GM21526 (cell line): Measurements from ENCODE around the gene SYNJ1.
"Not testable (repeated sequence)": the region's sequence is repeated elsewhere in the genome, so short reads cannot be mapped to it uniquely, and the experiment has no call there.

Source experiments
- ATAC-seq: cut with Tn5 transposase; IDR thresholded peaks from one replicate; pipeline ENCODE4 v1.9.1; 2021; ENCODE audit warnings: moderate library complexity; ENCODE audit not compliant: unreplicated experiment, low FRiP score

SYNJ1 gene

GRCh38 chr21:32741336-32741735, 13.5 kb upstream of the SYNJ1 start:
- ATAC-seq, result no peak

- no peak for ATAC-seq
These were observed 12.1 kb upstream of the SYNJ1 start for GRCh38 chr21:32739946-32740345.

GRCh38 chr21:32736083-32736482, 8.3 kb upstream of the SYNJ1 start:
- ATAC-seq, result not testable (repeated sequence)

GRCh38 chr21:32735524-32735923, 7.7 kb upstream of the SYNJ1 start:
- no peak for ATAC-seq

GRCh38 chr21:32733990-32734613, 6.3 kb upstream of the SYNJ1 start:
- ATAC-seq, result no peak

GRCh38 chr21:32733356-32733755, 5.5 kb upstream of the SYNJ1 start:
- no peak for ATAC-seq

- ATAC-seq, result no peak
These were observed 4.7 kb upstream of the SYNJ1 start for GRCh38 chr21:32732544-32732943.

- ATAC-seq, result no peak
These were observed 1.0 kb upstream of the SYNJ1 start for GRCh38 chr21:32728848-32729247.

- peak; percentile 2 for ATAC-seq
These were observed 635 bp upstream of the SYNJ1 start for GRCh38 chr21:32728456-32728839.

- peak; percentile 14 for ATAC-seq
These were observed 750 bp downstream of the SYNJ1 start for GRCh38 chr21:32726839-32727686.

- no peak for ATAC-seq
These were observed 8.7 kb downstream of the SYNJ1 start for GRCh38 chr21:32719085-32719484.

- no peak for ATAC-seq
These were observed 9.9 kb downstream of the SYNJ1 start for GRCh38 chr21:32717851-32718316.

GRCh38 chr21:32716486-32716885, 11.3 kb downstream of the SYNJ1 start:
- no peak for ATAC-seq

GRCh38 chr21:32713726-32714125, 14.1 kb downstream of the SYNJ1 start:
- no peak for ATAC-seq

- ATAC-seq, result no peak
These were observed 15.2 kb downstream of the SYNJ1 start for GRCh38 chr21:32712641-32713040.

GRCh38 chr21:32712043-32712442, 15.8 kb downstream of the SYNJ1 start:
- peak; percentile 96 for ATAC-seq

- no peak for ATAC-seq
These were observed 16.8 kb downstream of the SYNJ1 start for GRCh38 chr21:32710987-32711386.

GRCh38 chr21:32710069-32710784, 17.6 kb downstream of the SYNJ1 start:
- ATAC-seq, result no peak

- no peak for ATAC-seq
These were observed 19.7 kb downstream of the SYNJ1 start for GRCh38 chr21:32708069-32708468.

- no peak for ATAC-seq
These were observed 21.9 kb downstream of the SYNJ1 start for GRCh38 chr21:32705901-32706300.

GRCh38 chr21:32705139-32705538, 22.7 kb downstream of the SYNJ1 start:
- ATAC-seq, result no peak
